GF-D8 (cell line): Measurements from ENCODE around the gene ENOX1.

ENCODE experiments used
- DNase-seq: peaks from one replicate; lab custom pipeline; 2025; lab: John Stamatoyannopoulos, UW

The ENOX1 gene

GRCh38 chr13:43484432-43485225 is 302.1 kb downstream of the ENOX1 start:
- DNase-seq, result no peak

GRCh38 chr13:43483930-43484329 is 302.8 kb downstream of the ENOX1 start:
- DNase-seq, result no peak

GRCh38 chr13:43482641-43483040 is 304.1 kb downstream of the ENOX1 start:
- no peak for DNase-seq

GRCh38 chr13:43482026-43482425 is 304.7 kb downstream of the ENOX1 start:
- no peak for DNase-seq

- DNase-seq, result no peak
Observed at GRCh38 chr13:43478902-43479301, 307.9 kb downstream of the ENOX1 start.

GRCh38 chr13:43478211-43478610 is 308.6 kb downstream of the ENOX1 start:
- no peak for DNase-seq

- DNase-seq, result no peak
Observed at GRCh38 chr13:43475140-43475539, 311.6 kb downstream of the ENOX1 start.

GRCh38 chr13:43473437-43473836 is 313.3 kb downstream of the ENOX1 start:
- no peak for DNase-seq

GRCh38 chr13:43472980-43473379 is 313.8 kb downstream of the ENOX1 start:
- DNase-seq, result no peak

- DNase-seq, result no peak
Observed at GRCh38 chr13:43472339-43472738, 314.4 kb downstream of the ENOX1 start.

GRCh38 chr13:43470610-43471009 is 316.2 kb downstream of the ENOX1 start:
- DNase-seq, result no peak

- no peak for DNase-seq
Observed at GRCh38 chr13:43469791-43470190, 317.0 kb downstream of the ENOX1 start.

GRCh38 chr13:43464578-43465264 is 322.1 kb downstream of the ENOX1 start:
- no peak for DNase-seq

GRCh38 chr13:43448605-43449336 is 338.0 kb downstream of the ENOX1 start:
- no peak for DNase-seq

GRCh38 chr13:43446126-43446525 is 340.6 kb downstream of the ENOX1 start:
- no peak for DNase-seq

GRCh38 chr13:43445668-43446067 is 341.1 kb downstream of the ENOX1 start:
- no peak for DNase-seq

- DNase-seq, result no peak
Observed at GRCh38 chr13:43444081-43444480, 342.7 kb downstream of the ENOX1 start.

GRCh38 chr13:43441899-43442499 is 344.8 kb downstream of the ENOX1 start:
- no peak for DNase-seq

- no peak for DNase-seq
Observed at GRCh38 chr13:43441464-43441863, 345.3 kb downstream of the ENOX1 start.

GRCh38 chr13:43434191-43434590 is 352.6 kb downstream of the ENOX1 start:
- DNase-seq, result no peak

- no peak for DNase-seq
Observed at GRCh38 chr13:43433691-43434141, 353.1 kb downstream of the ENOX1 start.

- DNase-seq, result no peak
Observed at GRCh38 chr13:43432958-43433357, 353.8 kb downstream of the ENOX1 start.
